A549 (cell line): ENCODE data around the gene KRT16.

Experiments used
- JUNB ChIP-seq: fragments of >200 bp; sonication (Bioruptor Twin); formaldehyde crosslinking; IDR thresholded peaks from 2 replicates; pipeline ENCODE4 v1.6.1; 2016
- MAX ChIP-seq: IDR thresholded peaks from 2 replicates; pipeline ENCODE4 v1.6.1; 2012
- POLR2A ChIP-seq: IDR thresholded peaks from 2 replicates; pipeline ENCODE4 v1.6.1; 2012; ENCODE audit warnings: mild to moderate bottlenecking, low read length
- TF ChIP-seq, protein P1 (sequence below): fragments of >200 bp; sonication (Bioruptor Twin); formaldehyde crosslinking; IDR thresholded peaks from 3 replicates; pipeline ENCODE4 v1.5.1; 2016

DNA sequence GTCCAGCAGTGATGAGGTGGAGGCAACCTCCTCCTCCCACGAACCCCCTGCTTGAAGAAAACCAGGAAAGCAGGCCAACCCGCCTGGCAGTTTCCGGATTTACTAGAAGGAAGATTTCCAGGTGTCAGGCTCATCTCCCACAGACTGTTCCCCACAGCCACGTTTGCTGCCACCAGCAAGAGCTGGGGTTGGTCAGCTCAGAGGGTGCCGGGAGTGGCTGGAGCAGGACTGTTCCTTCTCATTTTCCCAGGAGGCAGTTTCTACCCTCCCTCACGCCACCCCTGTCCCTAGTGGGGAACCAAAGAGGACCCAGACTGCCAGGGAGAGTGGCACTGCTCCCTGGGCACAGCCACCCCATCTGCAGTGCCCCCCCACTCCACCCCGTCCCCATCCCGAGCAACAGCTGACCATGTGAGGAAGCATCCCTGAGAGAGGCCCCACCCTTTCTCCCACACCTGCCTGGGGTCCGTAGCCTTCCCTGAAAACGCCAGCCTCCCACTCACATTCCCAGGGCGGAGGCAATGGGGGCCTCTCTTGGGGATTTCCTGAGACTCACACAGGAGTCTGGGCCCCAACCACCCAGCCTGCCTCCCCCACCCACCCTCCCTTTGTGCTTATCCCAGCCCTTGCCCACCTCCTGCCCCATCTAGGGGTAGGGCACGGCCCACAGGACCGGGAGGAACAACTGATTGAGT, 5.9 kb upstream of the KRT16 start:
- no peak for TF ChIP-seq POLR2A
- TF ChIP-seq, protein P1, sequence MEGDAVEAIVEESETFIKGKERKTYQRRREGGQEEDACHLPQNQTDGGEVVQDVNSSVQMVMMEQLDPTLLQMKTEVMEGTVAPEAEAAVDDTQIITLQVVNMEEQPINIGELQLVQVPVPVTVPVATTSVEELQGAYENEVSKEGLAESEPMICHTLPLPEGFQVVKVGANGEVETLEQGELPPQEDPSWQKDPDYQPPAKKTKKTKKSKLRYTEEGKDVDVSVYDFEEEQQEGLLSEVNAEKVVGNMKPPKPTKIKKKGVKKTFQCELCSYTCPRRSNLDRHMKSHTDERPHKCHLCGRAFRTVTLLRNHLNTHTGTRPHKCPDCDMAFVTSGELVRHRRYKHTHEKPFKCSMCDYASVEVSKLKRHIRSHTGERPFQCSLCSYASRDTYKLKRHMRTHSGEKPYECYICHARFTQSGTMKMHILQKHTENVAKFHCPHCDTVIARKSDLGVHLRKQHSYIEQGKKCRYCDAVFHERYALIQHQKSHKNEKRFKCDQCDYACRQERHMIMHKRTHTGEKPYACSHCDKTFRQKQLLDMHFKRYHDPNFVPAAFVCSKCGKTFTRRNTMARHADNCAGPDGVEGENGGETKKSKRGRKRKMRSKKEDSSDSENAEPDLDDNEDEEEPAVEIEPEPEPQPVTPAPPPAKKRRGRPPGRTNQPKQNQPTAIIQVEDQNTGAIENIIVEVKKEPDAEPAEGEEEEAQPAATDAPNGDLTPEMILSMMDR = no peak
- TF ChIP-seq MAX = no peak
- no peak for TF ChIP-seq JUNB
